ENCODE results near the gene TTC12. TPM values are rescaled to one million over a fixed set of nuclear protein-coding genes. Genes with fewer than 3 reads are reported as not detected.

TTC12 gene
- total and polyA plus RNA-seq, 8 donors = 4.3 to 13.9 (median 8.0) TPM

DNA sequence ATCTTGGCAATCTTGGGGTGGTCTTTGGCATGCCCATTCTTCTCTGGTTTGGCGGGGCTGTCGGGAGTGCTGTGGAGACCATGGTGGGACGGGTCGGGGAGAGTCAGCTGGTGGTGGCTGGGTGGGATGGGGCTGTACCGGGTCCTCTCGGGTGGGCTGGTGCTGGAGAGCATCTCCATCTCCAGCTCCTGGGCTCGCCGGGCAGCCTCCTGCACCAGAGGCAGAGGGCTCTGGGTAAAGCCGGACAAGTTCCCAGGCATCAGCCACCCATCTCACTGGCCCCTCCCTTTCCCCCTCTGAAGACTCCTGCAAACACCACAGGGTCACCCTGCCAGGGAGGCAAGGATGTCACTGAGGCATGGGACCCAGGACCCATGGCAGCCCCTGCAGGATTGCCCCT lies 98.3 kb downstream of the TTC12 start:
- no peaks in the 10 kb centered on the region for H3K27me3 ChIP-seq
- intact Hi-C loops (cut with DNase I) = no loop called here
- FAIRE-seq = no peak
- H3K27ac ChIP-seq = no peak overlapping the region
- H3K4me1 ChIP-seq = no peaks in the 10 kb centered on the region
- 74 to 83% methylated on average over 9 of the region's 9 CpGs for WGBS, 2 donors
- no peak for DNase-seq
- TF ChIP-seq, protein P1, sequence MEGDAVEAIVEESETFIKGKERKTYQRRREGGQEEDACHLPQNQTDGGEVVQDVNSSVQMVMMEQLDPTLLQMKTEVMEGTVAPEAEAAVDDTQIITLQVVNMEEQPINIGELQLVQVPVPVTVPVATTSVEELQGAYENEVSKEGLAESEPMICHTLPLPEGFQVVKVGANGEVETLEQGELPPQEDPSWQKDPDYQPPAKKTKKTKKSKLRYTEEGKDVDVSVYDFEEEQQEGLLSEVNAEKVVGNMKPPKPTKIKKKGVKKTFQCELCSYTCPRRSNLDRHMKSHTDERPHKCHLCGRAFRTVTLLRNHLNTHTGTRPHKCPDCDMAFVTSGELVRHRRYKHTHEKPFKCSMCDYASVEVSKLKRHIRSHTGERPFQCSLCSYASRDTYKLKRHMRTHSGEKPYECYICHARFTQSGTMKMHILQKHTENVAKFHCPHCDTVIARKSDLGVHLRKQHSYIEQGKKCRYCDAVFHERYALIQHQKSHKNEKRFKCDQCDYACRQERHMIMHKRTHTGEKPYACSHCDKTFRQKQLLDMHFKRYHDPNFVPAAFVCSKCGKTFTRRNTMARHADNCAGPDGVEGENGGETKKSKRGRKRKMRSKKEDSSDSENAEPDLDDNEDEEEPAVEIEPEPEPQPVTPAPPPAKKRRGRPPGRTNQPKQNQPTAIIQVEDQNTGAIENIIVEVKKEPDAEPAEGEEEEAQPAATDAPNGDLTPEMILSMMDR (IDR thresholded peaks at IDR 0.05) = no peak
- no peak for ATAC-seq
- no peak overlapping the region for H3K4me3 ChIP-seq
- no peaks in the 10 kb centered on the region for H3K36me3 ChIP-seq
- no peaks in the 10 kb centered on the region for H3K9me3 ChIP-seq

DNA sequence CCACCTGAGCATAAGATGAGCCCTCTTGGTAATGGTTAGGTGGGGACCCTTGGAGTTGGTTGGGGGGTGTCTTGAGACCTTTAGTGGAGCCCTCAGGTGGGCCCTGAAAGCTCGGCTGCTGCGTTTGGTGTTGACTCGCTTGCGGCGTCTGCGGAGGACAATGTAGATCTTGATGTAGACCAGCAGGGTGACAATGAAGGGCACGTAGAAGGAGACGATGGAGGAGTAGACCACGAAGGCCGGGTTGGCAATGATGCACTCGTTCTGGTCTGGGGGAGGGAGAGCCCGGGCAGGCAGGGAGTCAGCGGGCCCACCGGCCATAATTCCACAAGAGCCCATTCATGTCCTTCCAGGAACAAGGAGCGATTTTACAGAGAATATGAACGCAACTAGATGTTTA lies 101.0 kb downstream of the TTC12 start:
- FAIRE-seq = no peak
- no peaks in the 10 kb centered on the region for H3K27me3 ChIP-seq
- TF ChIP-seq, protein P1 (IDR thresholded peaks at IDR 0.05) = no peak
- no peak for DNase-seq
- 77 to 87% methylated on average over 16 of the region's 16 CpGs for WGBS, 2 donors
- no peaks in the 10 kb centered on the region for H3K36me3 ChIP-seq
- H3K27ac ChIP-seq = no peak overlapping the region
- no peak for ATAC-seq
- no peak overlapping the region for H3K4me3 ChIP-seq
- no peaks in the 10 kb centered on the region for H3K9me3 ChIP-seq
- intact Hi-C loops (cut with DNase I) = no loop called here
- H3K4me1 ChIP-seq = no peaks in the 10 kb centered on the region

Other genes with a start within 250 kb of the TTC12 start
- gene ANKK1, start 73.2 kb downstream of the TTC12 start, total RNA-seq = under 1 TPM in 5 of 6 donors, not detected in 1; 0.12 to 0.23 (median 0.14) TPM
- gene ANKK1, start 73.2 kb downstream of the TTC12 start, polyA plus RNA-seq = 1 to 10 TPM in 1 of 2 donors, under 1 TPM in 1; 0.92 to 2.1 TPM
- gene DRD2, start 160.8 kb downstream of the TTC12 start, total RNA-seq = under 1 TPM in 1 of 6 donors, not detected in 5; 0.34 TPM
- gene DRD2, start 160.8 kb downstream of the TTC12 start, polyA plus RNA-seq = under 1 TPM; 0.19 to 0.63 TPM